DOHH2 (cell line): ENCODE results near the gene FLT3.
"Not testable (repeated sequence)": the region's sequence is repeated elsewhere in the genome, so short reads cannot be mapped to it uniquely, and the experiment has no call there.

ENCODE experiments used
- H3F3A ChIP-seq: fragments of 200-600 bp; sonication (generic), shearing (Covaris generic); 2 replicates; pipeline ENCODE4 v1.6.0; 2016; ENCODE audit warnings: antibody characterized with exemption, mild to moderate bottlenecking; ENCODE audit not compliant: control insufficient read depth, insufficient read depth
- H3K27ac ChIP-seq: fragments of 200-600 bp; sonication (generic); 2 replicates; pipeline ENCODE4 v1.5.1; 2014; ENCODE audit warnings: low read depth, mild to moderate bottlenecking, low read length, moderate library complexity
- H3K27me3 ChIP-seq: fragments of 200-600 bp; sonication (generic); 2 replicates; pipeline ENCODE4 v1.6.1; 2014; ENCODE audit warnings: mild to moderate bottlenecking, low read length, mixed read lengths; ENCODE audit not compliant: control insufficient read depth
- H3K36me3 ChIP-seq: fragments of 200-600 bp; sonication (generic); 2 replicates; pipeline ENCODE4 v1.6.1; 2014; ENCODE audit warnings: mild to moderate bottlenecking, low read length, moderate library complexity, mixed read lengths; ENCODE audit not compliant: control insufficient read depth
- H3K4me1 ChIP-seq: fragments of 200-600 bp; sonication (generic); 2 replicates; pipeline ENCODE4 v1.6.1; 2014; ENCODE audit warnings: mild to moderate bottlenecking, low read length, mixed read lengths; ENCODE audit not compliant: control insufficient read depth
- H3K4me2 ChIP-seq: fragments of 200-600 bp; sonication (generic); 2 replicates; pipeline ENCODE4 v1.6.0; 2014; ENCODE audit warnings: mild to moderate bottlenecking, low read length, moderate library complexity
- H3K4me3 ChIP-seq: fragments of 200-600 bp; sonication (generic); 2 replicates; pipeline ENCODE4 v1.5.1; 2014; ENCODE audit warnings: mild to moderate bottlenecking, low read length, mixed read lengths
- H3K79me2 ChIP-seq: fragments of 200-600 bp; sonication (generic); 2 replicates; pipeline ENCODE4 v1.6.1; 2014; ENCODE audit warnings: mild to moderate bottlenecking, low read length, mixed read lengths; ENCODE audit not compliant: control insufficient read depth
- H3K9me2 ChIP-seq: fragments of 200-600 bp; sonication (generic); replicated peaks from 2 replicates; pipeline ENCODE4 v1.6.1; 2014; ENCODE audit warnings: mild to moderate bottlenecking, low read length, mixed read lengths; ENCODE audit not compliant: control insufficient read depth
- H3K9me3 ChIP-seq: fragments of 200-600 bp; sonication (generic); 2 replicates; pipeline ENCODE4 v1.6.1; 2014; ENCODE audit warnings: antibody characterized with exemption, low read length, mixed read lengths; ENCODE audit not compliant: control insufficient read depth, insufficient read depth
- H4K20me1 ChIP-seq: fragments of 200-600 bp; sonication (generic); 2 replicates; pipeline ENCODE4 v1.6.0; 2014; ENCODE audit warnings: low read depth, mild to moderate bottlenecking, antibody characterized with exemption, low read length, moderate library complexity; ENCODE audit not compliant: control insufficient read depth, insufficient read depth
- EZH2phosphoT487 ChIP-seq: fragments of 200-600 bp; sonication (generic); IDR thresholded peaks from 2 replicates; pipeline ENCODE4 v1.6.1; 2017; ENCODE audit warnings: borderline replicate concordance, mild to moderate bottlenecking, antibody characterized with exemption, low read length, moderate library complexity, mixed read lengths
- TF ChIP-seq, protein P1 (sequence below): fragments of 200-600 bp; sonication (generic); IDR thresholded peaks from one replicate; pipeline ENCODE4 v1.5.1; 2014; ENCODE audit warnings: antibody characterized with exemption, mild to moderate bottlenecking, low read depth, low read length; ENCODE audit not compliant: poor library complexity, severe bottlenecking

FLT3 gene

GRCh38 chr13:28089065-28089464 is 11.3 kb downstream of the FLT3 start:
- Histone ChIP-seq H3K4me3 (no peak overlapping the region), H3K36me3 (no peaks in the 10 kb centered on the region), H3K27me3 (peaks cover 4% of the 10 kb centered on the region; the same call in 1 of the 2 replicates), H3F3A (no peaks in the 10 kb centered on the region), H3K9me3 (no peaks in the 10 kb centered on the region), H3K4me2 (no peak overlapping the region), H3K9me2 (no peaks in the 10 kb centered on the region), H3K4me1 (peaks cover 6% of the 10 kb centered on the region), H3K27ac (no peak overlapping the region), H3K79me2 (no peaks in the 10 kb centered on the region), H4K20me1 (no peaks in the 10 kb centered on the region)
- no peak for TF ChIP-seq EZH2phosphoT487
- TF ChIP-seq, protein P1, sequence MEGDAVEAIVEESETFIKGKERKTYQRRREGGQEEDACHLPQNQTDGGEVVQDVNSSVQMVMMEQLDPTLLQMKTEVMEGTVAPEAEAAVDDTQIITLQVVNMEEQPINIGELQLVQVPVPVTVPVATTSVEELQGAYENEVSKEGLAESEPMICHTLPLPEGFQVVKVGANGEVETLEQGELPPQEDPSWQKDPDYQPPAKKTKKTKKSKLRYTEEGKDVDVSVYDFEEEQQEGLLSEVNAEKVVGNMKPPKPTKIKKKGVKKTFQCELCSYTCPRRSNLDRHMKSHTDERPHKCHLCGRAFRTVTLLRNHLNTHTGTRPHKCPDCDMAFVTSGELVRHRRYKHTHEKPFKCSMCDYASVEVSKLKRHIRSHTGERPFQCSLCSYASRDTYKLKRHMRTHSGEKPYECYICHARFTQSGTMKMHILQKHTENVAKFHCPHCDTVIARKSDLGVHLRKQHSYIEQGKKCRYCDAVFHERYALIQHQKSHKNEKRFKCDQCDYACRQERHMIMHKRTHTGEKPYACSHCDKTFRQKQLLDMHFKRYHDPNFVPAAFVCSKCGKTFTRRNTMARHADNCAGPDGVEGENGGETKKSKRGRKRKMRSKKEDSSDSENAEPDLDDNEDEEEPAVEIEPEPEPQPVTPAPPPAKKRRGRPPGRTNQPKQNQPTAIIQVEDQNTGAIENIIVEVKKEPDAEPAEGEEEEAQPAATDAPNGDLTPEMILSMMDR: no peak

DNA sequence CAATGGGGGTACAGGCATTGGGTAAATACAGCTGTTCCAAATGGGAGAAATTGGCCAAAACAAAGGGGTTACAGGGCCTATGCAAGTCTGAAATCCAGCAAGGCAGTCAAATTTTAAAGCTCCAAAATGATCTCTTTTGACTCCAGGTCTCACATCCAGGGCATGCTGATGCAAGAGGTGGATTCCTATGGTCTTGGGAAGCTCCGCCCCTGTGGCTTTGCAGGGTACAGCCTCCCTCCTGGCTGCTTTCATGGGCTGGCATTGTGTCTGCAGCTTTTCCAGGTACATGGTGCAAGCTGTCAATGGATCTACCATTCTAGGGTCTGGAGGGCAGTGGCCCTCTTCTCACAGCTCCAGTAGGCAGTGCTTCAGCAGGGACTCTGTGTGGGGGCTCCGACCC is 22.6 kb downstream of the FLT3 start:
- not testable (repeated sequence) for H3K4me3 ChIP-seq, H3K27me3 ChIP-seq, H3K9me2 ChIP-seq, H3K4me1 ChIP-seq, H3K4me2 ChIP-seq, H3K27ac ChIP-seq, H3K36me3 ChIP-seq, H3K9me3 ChIP-seq, H4K20me1 ChIP-seq, H3F3A ChIP-seq, H3K79me2 ChIP-seq

GRCh38 chr13:28077231-28077630 is 23.1 kb downstream of the FLT3 start:
- no peak overlapping the region for H3K4me2 ChIP-seq
- TF ChIP-seq EZH2phosphoT487: no peak
- TF ChIP-seq, protein P1: no peak
- no peaks in the 10 kb centered on the region for H3F3A ChIP-seq

DNA sequence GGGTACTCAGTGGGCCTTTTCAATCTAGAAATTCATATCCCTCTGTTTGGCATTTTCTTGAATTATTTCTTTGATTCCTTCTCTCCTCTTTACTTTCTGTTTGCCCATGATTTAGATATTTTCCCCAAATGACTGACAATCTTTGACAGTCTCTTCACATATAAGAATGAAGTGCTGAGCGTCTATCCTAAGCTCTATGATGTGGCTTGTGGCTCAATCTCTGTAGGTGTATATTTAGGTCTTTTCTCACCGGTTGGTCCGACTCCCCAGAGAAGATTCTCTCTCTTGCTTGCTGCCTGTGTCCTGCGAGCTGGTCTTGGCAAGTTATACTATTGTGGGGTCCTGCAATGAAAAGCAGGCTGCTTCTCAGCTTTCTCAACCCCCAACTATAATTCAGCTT is 29.0 kb downstream of the FLT3 start:
- no peak overlapping the region for H3K4me3 ChIP-seq
- H3K4me2 ChIP-seq: no peak overlapping the region
- TF ChIP-seq, protein P1: no peak
- TF ChIP-seq EZH2phosphoT487: no peak
- no peaks in the 10 kb centered on the region for H4K20me1 ChIP-seq
- no peaks in the 10 kb centered on the region for H3K9me2 ChIP-seq
- no peaks in the 10 kb centered on the region for H3K27me3 ChIP-seq
- no peaks in the 10 kb centered on the region for H3K4me1 ChIP-seq
- H3K36me3 ChIP-seq: no peaks in the 10 kb centered on the region
- no peaks in the 10 kb centered on the region for H3K79me2 ChIP-seq
- H3K27ac ChIP-seq: no peak overlapping the region
- H3K9me3 ChIP-seq: no peaks in the 10 kb centered on the region
- H3F3A ChIP-seq: no peaks in the 10 kb centered on the region

More at GRCh38 chr13:28077231-28077630, 23.1 kb downstream of the FLT3 start:
- Histone ChIP-seq H3K4me3 (no peak overlapping the region), H3K9me2 (no peaks in the 10 kb centered on the region), H3K27ac (no peak overlapping the region), H3K4me1 (no peaks in the 10 kb centered on the region), H3K79me2 (no peaks in the 10 kb centered on the region), H3K27me3 (no peaks in the 10 kb centered on the region), H3K9me3 (no peaks in the 10 kb centered on the region), H3K36me3 (no peaks in the 10 kb centered on the region), H4K20me1 (no peaks in the 10 kb centered on the region)
